Astrocyte of the cerebellum (primary cell): Measurements from ENCODE around the gene LYST.

Experiments
- DNase-seq: peaks from one replicate; pipeline ENCODE4 v3.0.0-alpha.2; 2011; ENCODE audit warnings: low read depth
- H3K4me3 ChIP-seq: 2 replicates; pipeline ENCODE4 v1.5.1; 2011; ENCODE audit warnings: mild to moderate bottlenecking, low read depth, low read length, moderate library complexity
- CTCF ChIP-seq: IDR thresholded peaks from 2 replicates; pipeline ENCODE4 v1.5.1; 2012; ENCODE audit warnings: low read length, low read depth, moderate library complexity, mild to moderate bottlenecking; ENCODE audit errors: missing control alignments
- in situ Hi-C: cut with HindIII; loops from 2 replicates; pipeline ENCODE4 v1.10.0; 2017; ENCODE audit warnings: low sequenced_read_pairs

LYST gene

GRCh38 chr1:235617140-235617539 is 249.6 kb downstream of the LYST start:
- no peak overlapping the region for H3K4me3 ChIP-seq
- no peak for TF ChIP-seq CTCF
- in situ Hi-C loops = no loop called here
- no peak for DNase-seq

GRCh38 chr1:235614442-235614954 is 252.2 kb downstream of the LYST start:
- DNase-seq = no peak
- no peak for TF ChIP-seq CTCF
- H3K4me3 ChIP-seq = no peak overlapping the region
- in situ Hi-C loops = no loop called here

DNA sequence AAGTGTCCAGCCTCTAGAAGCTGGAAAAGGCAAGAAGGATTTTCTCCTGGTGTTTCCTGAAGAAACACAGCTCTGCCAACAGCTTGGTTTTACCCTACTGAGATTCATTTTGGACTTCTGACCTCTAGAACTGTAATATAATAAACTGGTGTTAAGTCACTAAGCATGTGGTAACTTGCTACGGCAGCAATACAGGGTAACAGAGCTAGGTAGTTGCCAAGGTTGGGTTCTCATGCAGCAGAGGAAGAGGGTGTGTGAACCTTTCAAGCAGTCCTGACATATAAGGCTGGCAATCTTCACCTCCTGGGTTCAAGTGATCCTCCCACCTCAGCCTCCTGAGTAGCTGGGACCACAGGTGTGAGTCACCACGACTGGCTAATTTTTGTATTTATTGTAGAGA is 253.1 kb downstream of the LYST start:
- no peak for DNase-seq
- no peak for TF ChIP-seq CTCF
- H3K4me3 ChIP-seq = no peak overlapping the region
- in situ Hi-C loops = no loop called here

- H3K4me3 ChIP-seq = no peak overlapping the region
- TF ChIP-seq CTCF = no peak
- in situ Hi-C loops = no loop called here
- no peak for DNase-seq
Observed at GRCh38 chr1:235612761-235613160, 253.9 kb downstream of the LYST start.
